ENCODE measurements around the gene BRIP1.

The BRIP1 gene

GRCh38 chr17:61647047-61647446 lies 216.3 kb downstream of the BRIP1 start:
- Histone ChIP-seq H3K9me3 (ENCODE audit: control insufficient read depth, low read length) (no peaks in the 10 kb centered on the region), H3K27ac (ENCODE audit: insufficient read depth, low read depth, low read length, poor library complexity, severe bottlenecking) (no peak overlapping the region), H3K4me1 (ENCODE audit: control insufficient read depth, insufficient read depth, low read length) (no peaks in the 10 kb centered on the region), H3K27me3 (ENCODE audit: control insufficient read depth, insufficient read depth, low read length, poor library complexity, severe bottlenecking) (no peaks in the 10 kb centered on the region), H3K4me3 (ENCODE audit: insufficient read depth, low read depth, low read length) (no peak overlapping the region), H3K36me3 (ENCODE audit: control insufficient read depth, insufficient read depth, low read length) (no peaks in the 10 kb centered on the region)
- 90 to 92% methylated on average over 2 of the region's 2 CpGs for WGBS, 2 experiments

GRCh38 chr17:61646482-61646881 lies 216.8 kb downstream of the BRIP1 start:
- H3K4me1 ChIP-seq (ENCODE audit: control insufficient read depth, insufficient read depth, low read length): no peaks in the 10 kb centered on the region
- H3K27ac ChIP-seq (ENCODE audit: insufficient read depth, low read depth, low read length, poor library complexity, severe bottlenecking): no peak overlapping the region
- H3K27me3 ChIP-seq (ENCODE audit: control insufficient read depth, insufficient read depth, low read length, poor library complexity, severe bottlenecking): no peaks in the 10 kb centered on the region
- H3K9me3 ChIP-seq (ENCODE audit: control insufficient read depth, low read length): no peaks in the 10 kb centered on the region
- H3K4me3 ChIP-seq (ENCODE audit: insufficient read depth, low read depth, low read length): no peak overlapping the region
- no peaks in the 10 kb centered on the region for H3K36me3 ChIP-seq (ENCODE audit: control insufficient read depth, insufficient read depth, low read length)

- Histone ChIP-seq H3K27me3 (ENCODE audit: control insufficient read depth, insufficient read depth, low read length, poor library complexity, severe bottlenecking) (no peaks in the 10 kb centered on the region), H3K27ac (ENCODE audit: insufficient read depth, low read depth, low read length, poor library complexity, severe bottlenecking) (no peak overlapping the region), H3K4me1 (ENCODE audit: control insufficient read depth, insufficient read depth, low read length) (no peaks in the 10 kb centered on the region), H3K36me3 (ENCODE audit: control insufficient read depth, insufficient read depth, low read length) (no peaks in the 10 kb centered on the region), H3K9me3 (ENCODE audit: control insufficient read depth, low read length) (no peaks in the 10 kb centered on the region), H3K4me3 (ENCODE audit: insufficient read depth, low read depth, low read length) (no peak overlapping the region)
- WGBS, 2 experiments: 83 to 93% methylated on average over 3 of the region's 3 CpGs
Measured at GRCh38 chr17:61645920-61646319, 217.4 kb downstream of the BRIP1 start.

- no peaks in the 10 kb centered on the region for H3K36me3 ChIP-seq (ENCODE audit: control insufficient read depth, insufficient read depth, low read length)
- WGBS, 2 experiments: 92% methylated on average over 1 of the region's 2 CpGs; no CpG with 5 or more reads in 1 of the 2 experiments
- no peaks in the 10 kb centered on the region for H3K4me1 ChIP-seq (ENCODE audit: control insufficient read depth, insufficient read depth, low read length)
- H3K9me3 ChIP-seq (ENCODE audit: control insufficient read depth, low read length): no peaks in the 10 kb centered on the region
- no peaks in the 10 kb centered on the region for H3K27me3 ChIP-seq (ENCODE audit: control insufficient read depth, insufficient read depth, low read length, poor library complexity, severe bottlenecking)
- H3K27ac ChIP-seq (ENCODE audit: insufficient read depth, low read depth, low read length, poor library complexity, severe bottlenecking): no peak overlapping the region
- no peak overlapping the region for H3K4me3 ChIP-seq (ENCODE audit: insufficient read depth, low read depth, low read length)
Measured at GRCh38 chr17:61644800-61645774, 218.2 kb downstream of the BRIP1 start.

DNA sequence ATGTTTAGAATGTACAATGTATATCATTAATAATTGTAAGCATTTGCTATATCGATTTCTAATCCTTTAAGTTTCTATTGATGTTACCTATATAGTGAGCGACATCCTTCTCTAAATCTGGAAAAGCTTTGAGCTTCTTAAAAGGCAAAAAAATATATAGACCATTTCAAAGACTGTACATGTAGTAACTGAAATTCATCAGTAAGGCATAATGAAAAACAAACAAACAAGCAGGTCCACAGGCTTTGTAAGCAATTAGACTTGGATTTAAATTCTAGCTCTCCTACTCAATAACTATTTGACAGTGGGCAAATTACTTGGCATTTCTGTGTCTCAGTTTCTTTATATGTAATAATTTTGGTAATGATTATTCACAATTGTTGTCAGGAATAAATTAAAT lies 220.6 kb downstream of the BRIP1 start:
- Histone ChIP-seq H3K4me1 (ENCODE audit: control insufficient read depth, insufficient read depth, low read length) (no peaks in the 10 kb centered on the region), H3K27me3 (ENCODE audit: control insufficient read depth, insufficient read depth, low read length, poor library complexity, severe bottlenecking) (no peaks in the 10 kb centered on the region), H3K4me3 (ENCODE audit: insufficient read depth, low read depth, low read length) (no peak overlapping the region), H3K27ac (ENCODE audit: insufficient read depth, low read depth, low read length, poor library complexity, severe bottlenecking) (no peak overlapping the region), H3K36me3 (ENCODE audit: control insufficient read depth, insufficient read depth, low read length) (no peaks in the 10 kb centered on the region), H3K9me3 (ENCODE audit: control insufficient read depth, low read length) (no peaks in the 10 kb centered on the region)
- no CpG with 5 or more reads among the region's 2 CpGs for WGBS, 2 experiments

DNA sequence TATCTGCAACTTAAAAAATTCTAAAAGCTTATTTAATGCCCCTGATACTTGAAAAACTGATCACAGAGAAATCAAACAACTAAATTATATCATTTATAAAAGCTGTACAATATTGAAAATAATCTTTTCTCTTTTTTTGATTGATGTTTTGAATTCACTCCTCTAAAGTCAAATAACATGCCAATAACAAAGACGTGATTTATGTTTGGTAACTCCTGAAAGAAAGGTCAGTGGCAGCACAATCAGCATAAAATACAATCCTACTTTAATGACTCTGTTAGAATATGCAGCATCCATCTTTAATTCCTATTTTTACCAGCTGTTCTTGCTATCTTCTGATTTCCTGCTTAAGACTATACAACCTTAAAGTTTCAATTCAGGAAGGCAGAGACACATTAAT lies 221.6 kb downstream of the BRIP1 start:
- Histone ChIP-seq H3K9me3 (ENCODE audit: control insufficient read depth, low read length) (no peaks in the 10 kb centered on the region), H3K36me3 (ENCODE audit: control insufficient read depth, insufficient read depth, low read length) (no peaks in the 10 kb centered on the region), H3K27me3 (ENCODE audit: control insufficient read depth, insufficient read depth, low read length, poor library complexity, severe bottlenecking) (no peaks in the 10 kb centered on the region), H3K4me1 (ENCODE audit: control insufficient read depth, insufficient read depth, low read length) (no peaks in the 10 kb centered on the region), H3K27ac (ENCODE audit: insufficient read depth, low read depth, low read length, poor library complexity, severe bottlenecking) (no peak overlapping the region), H3K4me3 (ENCODE audit: insufficient read depth, low read depth, low read length) (no peak overlapping the region)
- 97 to 100% methylated on average over 1 of the region's 1 CpG for WGBS, 2 experiments

GRCh38 chr17:61641084-61641483 lies 222.2 kb downstream of the BRIP1 start:
- Histone ChIP-seq H3K4me1 (ENCODE audit: control insufficient read depth, insufficient read depth, low read length) (no peaks in the 10 kb centered on the region), H3K36me3 (ENCODE audit: control insufficient read depth, insufficient read depth, low read length) (no peaks in the 10 kb centered on the region), H3K27me3 (ENCODE audit: control insufficient read depth, insufficient read depth, low read length, poor library complexity, severe bottlenecking) (no peaks in the 10 kb centered on the region), H3K27ac (ENCODE audit: insufficient read depth, low read depth, low read length, poor library complexity, severe bottlenecking) (no peak overlapping the region), H3K4me3 (ENCODE audit: insufficient read depth, low read depth, low read length) (no peak overlapping the region), H3K9me3 (ENCODE audit: control insufficient read depth, low read length) (no peaks in the 10 kb centered on the region)
- 93 to 96% methylated on average over 5 to 6 of the region's 6 CpGs for WGBS, 2 experiments

- H3K4me1 ChIP-seq (ENCODE audit: control insufficient read depth, insufficient read depth, low read length): no peaks in the 10 kb centered on the region
- H3K27ac ChIP-seq (ENCODE audit: insufficient read depth, low read depth, low read length, poor library complexity, severe bottlenecking): no peak overlapping the region
- 85 to 89% methylated on average over 1 of the region's 1 CpG for WGBS, 2 experiments
- H3K4me3 ChIP-seq (ENCODE audit: insufficient read depth, low read depth, low read length): no peak overlapping the region
- no peaks in the 10 kb centered on the region for H3K9me3 ChIP-seq (ENCODE audit: control insufficient read depth, low read length)
- no peaks in the 10 kb centered on the region for H3K36me3 ChIP-seq (ENCODE audit: control insufficient read depth, insufficient read depth, low read length)
- H3K27me3 ChIP-seq (ENCODE audit: control insufficient read depth, insufficient read depth, low read length, poor library complexity, severe bottlenecking): no peaks in the 10 kb centered on the region
Measured at GRCh38 chr17:61639818-61640217, 223.5 kb downstream of the BRIP1 start.

GRCh38 chr17:61638087-61638486 lies 225.2 kb downstream of the BRIP1 start:
- no peak overlapping the region for H3K4me3 ChIP-seq (ENCODE audit: insufficient read depth, low read depth, low read length)
- H3K9me3 ChIP-seq (ENCODE audit: control insufficient read depth, low read length): no peaks in the 10 kb centered on the region
- H3K27me3 ChIP-seq (ENCODE audit: control insufficient read depth, insufficient read depth, low read length, poor library complexity, severe bottlenecking): no peaks in the 10 kb centered on the region
- no peaks in the 10 kb centered on the region for H3K4me1 ChIP-seq (ENCODE audit: control insufficient read depth, insufficient read depth, low read length)
- WGBS, 2 experiments: 58 to 89% methylated on average over 1 of the region's 1 CpG
- no peaks in the 10 kb centered on the region for H3K36me3 ChIP-seq (ENCODE audit: control insufficient read depth, insufficient read depth, low read length)
- no peak overlapping the region for H3K27ac ChIP-seq (ENCODE audit: insufficient read depth, low read depth, low read length, poor library complexity, severe bottlenecking)

GRCh38 chr17:61635913-61636432 lies 227.4 kb downstream of the BRIP1 start:
- Histone ChIP-seq H3K9me3 (ENCODE audit: control insufficient read depth, low read length) (no peaks in the 10 kb centered on the region), H3K4me1 (ENCODE audit: control insufficient read depth, insufficient read depth, low read length) (no peaks in the 10 kb centered on the region), H3K27me3 (ENCODE audit: control insufficient read depth, insufficient read depth, low read length, poor library complexity, severe bottlenecking) (no peaks in the 10 kb centered on the region), H3K27ac (ENCODE audit: insufficient read depth, low read depth, low read length, poor library complexity, severe bottlenecking) (no peak overlapping the region), H3K4me3 (ENCODE audit: insufficient read depth, low read depth, low read length) (no peak overlapping the region), H3K36me3 (ENCODE audit: control insufficient read depth, insufficient read depth, low read length) (no peaks in the 10 kb centered on the region)
- 0 to 18% methylated on average over 3 of the region's 3 CpGs for WGBS, 2 experiments

Data from ectodermal cell (in vitro differentiated cells).